IMR-90 (cell line): ENCODE results near the gene TEPSIN.

Experiments
- BHLHE40 ChIP-seq: fragments of 150-350 bp; IDR thresholded peaks from 2 replicates; pipeline ENCODE4 v1.6.1; 2016; ENCODE audit warnings: mild to moderate bottlenecking, low read depth, low read length
- CEBPB ChIP-seq: IDR thresholded peaks from 2 replicates; pipeline ENCODE4 v1.6.1; 2012; ENCODE audit warnings: low read depth, low read length, improper control_type of control experiment
- CHD1 ChIP-seq: IDR thresholded peaks from 2 replicates; pipeline ENCODE4 v1.6.1; 2012; ENCODE audit warnings: low read depth, low read length, improper control_type of control experiment
- CTCF ChIP-seq: conservative IDR thresholded peaks from 2 replicates; pipeline ENCODE4 v1.5.1; 2012; ENCODE audit warnings: mild to moderate bottlenecking, low read depth, low read length, improper control_type of control experiment
- FOS ChIP-seq: fragments of 150-350 bp; IDR thresholded peaks from 2 replicates; pipeline ENCODE4 v1.6.1; 2016; ENCODE audit warnings: low read depth, low read length
- MAFK ChIP-seq: IDR thresholded peaks from 2 replicates; pipeline ENCODE4 v1.6.1; 2012; ENCODE audit warnings: low read depth, low read length, improper control_type of control experiment
- MXI1 ChIP-seq: IDR thresholded peaks from 2 replicates; pipeline ENCODE4 v1.6.1; 2012; ENCODE audit warnings: low read depth, mild to moderate bottlenecking, low read length, moderate library complexity, borderline replicate concordance
- POLR2A ChIP-seq: IDR thresholded peaks from 2 replicates; pipeline ENCODE4 v1.6.1; 2012; ENCODE audit warnings: mild to moderate bottlenecking, low read depth, low read length
- RFX5 ChIP-seq: IDR thresholded peaks from 2 replicates; pipeline ENCODE4 v1.8.0; 2012; ENCODE audit warnings: low read depth, mild to moderate bottlenecking, low read length, moderate library complexity
- SMC3 ChIP-seq: fragments of 150-350 bp; IDR thresholded peaks from 2 replicates; pipeline ENCODE4 v1.6.1; 2016; ENCODE audit warnings: low read depth, mild to moderate bottlenecking, antibody characterized with exemption, low read length, moderate library complexity

GRCh38 chr17:81219476-81220180 lies 19.2 kb downstream of the TEPSIN start:
- TF ChIP-seq CEBPB: no peak
- no peak for TF ChIP-seq CTCF
- TF ChIP-seq POLR2A: no peak
- TF ChIP-seq MXI1: no peak
- no peak for TF ChIP-seq RFX5
- TF ChIP-seq MAFK: no peak
- no peak for TF ChIP-seq SMC3
- no peak for TF ChIP-seq BHLHE40
- no peak for TF ChIP-seq FOS
- no peak for TF ChIP-seq CHD1
